Stimulated activated CD4-positive, alpha-beta T cell treated with anti-CD3 and anti-CD28 coated beads, Interleukin-1b, Interleukin-23, amount 100 ng/mL, for 4 hours (primary cell): ENCODE data around the gene PAF1.
A peak's percentile ranks its signal among the peaks of the same experiment; 100 is the strongest.

ENCODE experiments used
- DNase-seq, 2 donors: peaks; one replicate each; pipeline ENCODE4 v3.0.0-alpha.2; 2020; ENCODE audit warnings: low read depth in 2 of 2

Gene PAF1

GRCh38 chr19:39417463-39418181, 26.7 kb upstream of the PAF1 start:
- DNase-seq: no peak

- no peak for DNase-seq
Measured at GRCh38 chr19:39416152-39417120, 25.5 kb upstream of the PAF1 start.

- no peak for DNase-seq
Measured at GRCh38 chr19:39415111-39416046, 24.5 kb upstream of the PAF1 start.

GRCh38 chr19:39413911-39414608, 23.2 kb upstream of the PAF1 start:
- DNase-seq: no peak

- no peak for DNase-seq
Measured at GRCh38 chr19:39413272-39413910, 22.5 kb upstream of the PAF1 start.

GRCh38 chr19:39412867-39413271, 22.0 kb upstream of the PAF1 start:
- no peak for DNase-seq

GRCh38 chr19:39412100-39412866, 21.4 kb upstream of the PAF1 start, which contains the start of gene PLEKHG2:
Gene PLEKHG2 (plus strand): TSS chr19:39412669. CDS start chr19:39414087, 1,418 bp downstream.
- DNase-seq: peak; percentile 96 to 98

GRCh38 chr19:39411832-39412099, 20.9 kb upstream of the PAF1 start:
- DNase-seq: peak; percentile 82 to 92

GRCh38 chr19:39411081-39411831, 20.4 kb upstream of the PAF1 start:
- DNase-seq: no peak

- no peak for DNase-seq
Measured at GRCh38 chr19:39410831-39411080, 19.9 kb upstream of the PAF1 start.

- peak; percentile 36 to 59 for DNase-seq
Measured at GRCh38 chr19:39410017-39410830, 19.3 kb upstream of the PAF1 start.

GRCh38 chr19:39409208-39410016, 18.5 kb upstream of the PAF1 start:
- DNase-seq: peak; percentile 72 to 76

- DNase-seq: no peak
Measured at GRCh38 chr19:39408392-39409207, 17.7 kb upstream of the PAF1 start.

GRCh38 chr19:39407660-39408391, 16.9 kb upstream of the PAF1 start:
- DNase-seq: no peak

GRCh38 chr19:39407410-39407659, 16.4 kb upstream of the PAF1 start:
- no peak for DNase-seq

GRCh38 chr19:39406656-39407409, 15.9 kb upstream of the PAF1 start, which contains the start of gene ZFP36:
Gene ZFP36 (plus strand): TSS chr19:39406847. CDS start chr19:39406905, 58 bp downstream.
- peak; percentile 85 to 86 for DNase-seq
